GM18951 (cell line): ENCODE measurements around the gene CACNA2D3.

Experiments used
- POLR2A ChIP-seq: IDR thresholded peaks from 4 replicates; pipeline ENCODE4 v1.6.1; 2011; ENCODE audit warnings: mild to moderate bottlenecking; ENCODE audit not compliant: insufficient read length, insufficient read depth; ENCODE audit errors: extremely low read depth
- in situ Hi-C: fragments of 300-500 bp; cut with MboI; formaldehyde crosslinking; loops from one replicate; pipeline ENCODE4 v1.12.0; 2022; ENCODE audit warnings: low sequenced_read_pairs, mixed read lengths, inconsistent platforms; ENCODE audit not compliant: unreplicated experiment

Gene CACNA2D3

DNA sequence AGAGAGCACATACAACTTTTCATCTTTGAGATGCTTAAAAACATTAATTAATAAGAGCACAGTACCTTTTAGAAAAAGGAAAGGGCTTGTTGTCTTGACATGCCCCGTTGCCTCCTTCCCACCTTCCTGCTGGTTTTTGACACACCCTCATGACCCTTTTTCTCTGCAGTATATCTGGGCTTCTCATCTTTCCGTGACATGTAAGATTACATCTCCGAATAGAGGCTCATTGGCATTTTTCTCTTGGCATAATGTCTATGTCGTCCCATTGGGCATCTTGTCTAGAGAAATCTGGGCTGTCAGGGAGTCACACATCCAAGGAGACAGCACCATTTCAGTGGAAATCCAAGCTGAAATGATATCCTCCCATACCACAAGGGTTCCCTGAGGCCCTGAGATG is 741.4 kb downstream of the CACNA2D3 start:
- TF ChIP-seq POLR2A = no peak
- in situ Hi-C loops = loop anchor here (25.0 kb wide), 1 partner anchor 1374 kb away; no protein-coding TSS in a partner anchor

- no peak for TF ChIP-seq POLR2A
- in situ Hi-C loops = loop anchor here (25.0 kb wide), 1 partner anchor 1372 kb away; no protein-coding TSS in a partner anchor
Measured at GRCh38 chr3:54865316-54865715, 743.0 kb downstream of the CACNA2D3 start.

DNA sequence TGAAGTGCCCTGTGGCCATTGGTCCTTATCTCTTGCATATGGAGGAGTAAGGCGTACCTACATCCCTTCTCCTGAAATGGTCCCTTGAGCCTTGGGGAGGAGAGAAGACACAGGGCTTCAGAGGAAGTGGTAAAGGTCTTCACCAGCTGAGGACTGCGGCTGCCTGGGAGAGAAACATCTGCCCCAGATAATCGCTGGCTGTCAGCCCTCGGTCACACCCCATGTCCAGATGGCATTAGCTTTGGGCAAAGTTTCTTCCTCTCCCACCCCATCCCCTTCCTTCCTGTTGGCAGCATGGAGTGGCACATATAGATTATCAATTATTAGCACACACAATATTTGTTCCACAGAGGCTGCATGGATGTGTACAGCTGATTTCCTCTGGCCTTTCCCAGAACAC is 743.9 kb downstream of the CACNA2D3 start:
- in situ Hi-C loops = loop anchor here (25.0 kb wide), 1 partner anchor 1371 kb away; no protein-coding TSS in a partner anchor
- TF ChIP-seq POLR2A = no peak

DNA sequence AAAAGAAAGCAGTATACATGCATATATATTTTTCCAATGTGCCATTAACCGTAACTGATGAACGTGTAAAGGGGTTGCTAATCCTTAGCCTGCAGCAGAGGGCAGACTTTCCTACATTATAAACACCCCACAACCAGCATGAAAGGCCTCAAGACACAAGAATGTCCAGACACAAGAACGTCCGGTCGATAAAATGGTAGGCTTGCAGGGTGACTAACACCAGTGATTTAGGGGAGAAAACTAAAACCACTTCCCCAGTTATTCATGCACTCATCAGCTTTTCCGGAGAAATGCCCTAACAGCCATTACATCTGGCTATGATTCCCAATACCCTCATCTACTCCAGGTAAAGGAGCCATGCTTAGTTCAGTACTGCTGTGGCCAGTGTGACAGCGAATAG is 748.1 kb downstream of the CACNA2D3 start:
- in situ Hi-C loops = loop anchor here (25.0 kb wide), 1 partner anchor 1367 kb away; no protein-coding TSS in a partner anchor
- no peak for TF ChIP-seq POLR2A

DNA sequence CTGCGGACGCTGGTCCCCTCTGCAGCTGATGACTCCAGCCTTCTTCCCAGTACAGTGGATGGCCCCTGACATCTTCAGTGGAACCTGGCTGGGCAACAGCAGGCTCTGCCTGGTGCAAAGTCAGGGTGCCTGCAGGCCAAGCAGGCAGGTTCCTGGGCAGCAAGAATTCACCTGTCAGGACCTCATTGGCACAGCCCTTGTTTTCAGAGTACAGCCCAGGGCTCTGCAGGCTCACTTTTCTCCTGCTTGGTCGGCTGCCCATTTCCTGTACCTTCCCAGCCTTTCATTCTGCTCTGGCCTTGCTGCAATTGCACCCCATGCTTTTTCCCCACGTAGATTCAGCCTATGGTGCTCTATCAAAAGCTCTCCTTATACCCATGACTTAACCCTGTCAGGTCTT is 749.5 kb downstream of the CACNA2D3 start:
- in situ Hi-C loops = loop anchor here (25.0 kb wide), 1 partner anchor 1365 kb away; no protein-coding TSS in a partner anchor

DNA sequence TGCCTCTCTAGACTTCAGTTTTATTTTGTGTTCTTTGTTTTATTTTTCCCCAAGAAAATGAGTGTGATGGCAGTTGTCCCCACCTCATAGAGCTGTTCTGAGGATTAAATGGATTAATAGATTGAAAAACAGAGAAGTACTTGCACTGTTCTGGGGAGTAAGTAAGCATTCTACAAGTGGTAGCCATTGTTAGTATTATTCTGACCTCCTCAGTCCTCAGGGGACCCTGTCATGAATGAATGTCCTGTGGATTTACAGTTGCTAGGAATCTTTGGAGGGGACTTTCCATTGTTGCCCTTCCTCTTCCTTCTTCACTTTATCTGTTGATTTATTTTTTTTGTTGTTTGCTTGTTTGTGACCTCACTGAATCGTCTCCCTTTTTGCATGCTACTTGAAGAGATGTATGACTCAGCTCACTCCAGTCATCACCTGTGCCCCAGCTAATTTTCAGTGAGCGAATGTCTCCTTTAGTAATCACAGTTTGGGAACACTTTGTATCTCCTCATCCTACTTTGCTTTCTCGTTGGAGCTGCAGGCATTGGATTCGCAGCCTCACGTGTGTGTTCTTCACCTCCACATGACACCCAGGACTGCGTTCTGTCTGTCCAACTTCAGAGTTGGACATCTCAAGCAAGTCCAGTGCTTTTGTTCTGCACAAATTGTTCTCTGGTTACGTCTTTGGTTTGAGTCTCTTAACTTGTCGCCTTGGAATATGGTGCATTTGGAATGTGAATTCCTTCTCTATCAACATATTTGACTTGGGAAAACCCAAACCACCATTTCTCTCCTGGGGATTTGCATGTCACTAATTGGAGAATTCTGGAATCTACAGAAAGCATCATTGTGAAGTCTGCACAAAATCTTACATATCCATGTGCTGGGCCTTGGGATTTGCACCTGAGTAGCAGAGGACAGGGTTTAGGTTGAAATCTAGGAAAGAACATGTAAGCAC is 751.0 kb downstream of the CACNA2D3 start:
- in situ Hi-C loops = loop anchor here (25.0 kb wide), 1 partner anchor 1364 kb away; no protein-coding TSS in a partner anchor
- no peak for TF ChIP-seq POLR2A

More for the DNA sequence above, 749.5 kb downstream of the CACNA2D3 start:
- TF ChIP-seq POLR2A = no peak

- TF ChIP-seq POLR2A = no peak
- in situ Hi-C loops = loop anchor here (25.0 kb wide), 1 partner anchor 1362 kb away; no protein-coding TSS in a partner anchor
Measured at GRCh38 chr3:54874816-54875556, 752.6 kb downstream of the CACNA2D3 start.

DNA sequence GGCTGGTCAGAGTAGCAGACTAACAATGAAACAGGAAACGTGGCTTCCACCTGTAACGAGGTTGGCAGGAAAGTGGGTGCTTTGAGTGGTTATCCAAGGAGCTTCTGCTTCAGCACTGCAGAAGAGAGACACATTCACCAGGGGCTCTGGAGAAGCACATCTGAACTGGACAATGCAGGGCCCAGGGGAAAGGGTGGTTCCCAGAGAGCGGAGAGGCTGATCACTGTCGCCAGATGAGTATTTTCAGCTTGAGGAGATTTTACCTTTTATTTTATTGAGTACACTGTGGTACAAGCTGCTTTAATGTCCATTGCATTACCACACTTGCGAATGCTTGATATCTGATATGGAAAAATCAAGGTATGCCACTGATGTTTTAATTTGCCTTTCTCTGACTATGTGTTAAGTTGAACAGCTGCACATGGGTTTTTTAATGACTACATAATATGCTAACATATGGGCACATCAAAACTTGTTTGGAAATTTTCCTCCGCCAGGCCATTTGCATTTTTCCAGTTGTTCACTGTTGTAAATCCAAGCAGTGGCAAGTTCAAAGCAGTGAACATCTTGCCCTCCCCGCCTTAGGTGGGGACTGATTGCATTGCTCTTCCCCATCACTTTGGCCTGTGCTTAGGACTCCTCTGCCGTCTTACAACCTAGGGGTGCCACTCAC is 753.4 kb downstream of the CACNA2D3 start:
- no peak for TF ChIP-seq POLR2A
- in situ Hi-C loops = no loop called here

DNA sequence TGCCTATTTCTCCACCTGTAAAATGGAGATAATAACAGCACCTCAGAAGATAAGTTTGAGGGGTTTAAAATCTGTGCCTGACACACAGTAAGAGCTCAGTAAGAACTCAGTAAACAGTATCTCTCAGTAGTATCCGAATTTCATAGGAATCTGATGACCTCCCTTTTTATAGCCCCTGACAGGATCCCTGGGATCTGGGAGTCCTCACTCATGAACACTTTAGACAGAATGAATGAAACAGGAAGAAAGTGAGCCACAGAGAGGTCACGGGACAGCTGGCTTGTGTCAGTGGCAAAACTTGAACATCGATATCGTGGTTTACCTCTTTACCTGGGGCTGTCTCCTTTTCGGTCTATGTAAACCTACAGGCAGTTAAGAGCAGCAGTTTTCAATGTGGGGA is 754.3 kb downstream of the CACNA2D3 start:
- TF ChIP-seq POLR2A = no peak
- in situ Hi-C loops = no loop called here

GRCh38 chr3:54877730-54878129 is 755.4 kb downstream of the CACNA2D3 start:
- in situ Hi-C loops = no loop called here
- TF ChIP-seq POLR2A = no peak

DNA sequence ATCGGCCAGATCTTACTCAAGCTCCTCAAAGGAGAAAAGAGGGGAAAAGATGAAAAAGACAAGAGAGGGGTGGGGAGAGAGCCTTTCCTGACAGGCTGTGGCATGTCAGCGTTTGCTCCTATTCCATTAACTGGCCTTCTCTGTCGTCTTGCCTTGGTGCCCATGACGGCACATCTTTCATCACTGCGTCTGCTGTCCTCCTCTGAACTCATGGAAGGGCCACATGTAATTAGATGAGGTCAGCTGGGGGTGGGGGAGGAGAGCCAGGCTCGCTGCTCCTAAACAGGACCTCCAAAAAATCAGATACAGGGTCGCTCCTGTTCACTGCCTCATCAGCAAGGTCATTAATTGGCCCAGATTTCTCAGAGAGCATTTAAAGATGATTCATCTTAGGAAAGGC is 755.8 kb downstream of the CACNA2D3 start:
- in situ Hi-C loops = no loop called here
- TF ChIP-seq POLR2A = no peak

- in situ Hi-C loops = no loop called here
- TF ChIP-seq POLR2A = no peak
Measured at GRCh38 chr3:54882129-54882833, 759.9 kb downstream of the CACNA2D3 start.
